Measurements from ENCODE around the gene NUP210. TPM values are rescaled to one million over a fixed set of nuclear protein-coding genes. Genes with fewer than 3 reads are reported as not detected.

Gene NUP210
- total and polyA plus RNA-seq, 2 of the 13 experiments (the other 11 are each of a cell fraction or from before 2014, with no cell fraction given) = 31.6 to 35.2 TPM

DNA sequence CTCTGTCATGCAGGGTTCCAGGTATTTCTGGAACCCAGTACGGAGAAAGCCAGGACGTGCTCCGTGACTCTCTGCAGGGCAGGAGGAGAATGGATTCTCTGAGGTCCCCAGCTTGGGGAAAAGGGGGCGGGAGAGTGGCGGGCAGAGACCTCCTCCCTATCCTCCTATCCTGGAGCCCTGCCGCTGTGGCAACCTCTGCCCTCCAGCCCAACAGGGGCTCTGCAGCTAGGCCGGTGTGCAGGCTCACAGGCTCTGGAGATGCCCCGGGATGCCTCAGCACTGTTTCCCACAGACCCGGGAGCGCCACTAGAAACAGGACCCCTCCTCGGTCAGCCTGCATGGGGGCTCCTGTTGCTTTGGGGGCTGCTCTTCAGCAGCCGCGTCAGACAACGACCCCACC, 43.1 kb downstream of the NUP210 start:
- BruUV-seq (replicated peaks) = no TSS peak
- Histone ChIP-seq H3K27me3 (ENCODE audit: control insufficient read depth in 1 of 2, insufficient read depth in 2 of 2, low read length in 2 of 2) (no peaks in the 10 kb centered on the region), H3K36me3 (replicated peaks in 1 of 2; ENCODE audit: control insufficient read depth in 1 of 2, insufficient read depth in 2 of 2, low read length in 2 of 2) (peaks cover 38 to 93% of the 10 kb centered on the region in 2 experiments), H2AFZ (ENCODE audit: low read length) (no peak overlapping the region), H3K27ac (ENCODE audit: extremely low read length, insufficient read depth, low read length) (no peak overlapping the region), H3K79me2 (ENCODE audit: insufficient read depth, low read length) (no peaks in the 10 kb centered on the region), H4K20me1 (ENCODE audit: insufficient read depth, low read length) (no peaks in the 10 kb centered on the region), H3K4me2 (ENCODE audit: low read depth, low read length) (no peak overlapping the region), H3K9ac (ENCODE audit: insufficient read depth, low read depth, low read length) (no peak overlapping the region), H3K9me3 (ENCODE audit: low read length) (no peaks in the 10 kb centered on the region), H3K4me3 (replicated peaks in 1 of 3; ENCODE audit: insufficient read depth in 1 of 3, low read depth in 2 of 3, low read length in 3 of 3) (no peak overlapping the region), H3K4me1 (ENCODE audit: insufficient read depth, low read length) (no peaks in the 10 kb centered on the region)
- in situ Hi-C loops (cut with HindIII; ENCODE audit: extremely low pct_ligation_motif_present, low pct_unique_long_range_greater_than_20kb) = no loop called here
- CTCF ChIA-PET (ENCODE audit: low intra/inter-chr PET ratio, low total read pairs) = no interaction called here
- FAIRE-seq (no peak), DNase-seq (ENCODE audit: low spot score) (no peak), ATAC-seq (no peak)
- TF ChIP-seq ARNT2 (CRISPR knock-in tag; IDR thresholded peaks at IDR 0.05; ENCODE audit: low read depth) (no peak), RAD21 (CRISPR knock-in tag; IDR thresholded peaks at IDR 0.05) (no peak), FOXM1 (CRISPR knock-in tag; IDR thresholded peaks at IDR 0.05) (no peak), GABPA (IDR thresholded peaks at IDR 0.05; ENCODE audit: low read depth, low read length) (no peak), GABPA (CRISPR knock-in tag; IDR thresholded peaks at IDR 0.05; ENCODE audit: low read depth) (no peak), PHF5A (CRISPR knock-in tag; IDR thresholded peaks at IDR 0.05; ENCODE audit: low read depth, unreplicated experiment) (no peak), PAWR (CRISPR knock-in tag; IDR thresholded peaks at IDR 0.05; ENCODE audit: borderline replicate concordance) (no peak), KAT7 (CRISPR knock-in tag; IDR thresholded peaks at IDR 0.05; ENCODE audit: borderline replicate concordance) (no peak), ZNF580 (CRISPR knock-in tag; IDR thresholded peaks at IDR 0.05; ENCODE audit: borderline replicate concordance, low read depth) (no peak)
- intact Hi-C loops (cut with micrococcal nuclease; ENCODE audit: unreplicated experiment) = no loop called here
- POLR2A ChIA-PET = no interaction called here
- 100% methylated on average over 12 of the region's 14 CpGs for WGBS (ENCODE audit: low lambda C conversion rate)

DNA sequence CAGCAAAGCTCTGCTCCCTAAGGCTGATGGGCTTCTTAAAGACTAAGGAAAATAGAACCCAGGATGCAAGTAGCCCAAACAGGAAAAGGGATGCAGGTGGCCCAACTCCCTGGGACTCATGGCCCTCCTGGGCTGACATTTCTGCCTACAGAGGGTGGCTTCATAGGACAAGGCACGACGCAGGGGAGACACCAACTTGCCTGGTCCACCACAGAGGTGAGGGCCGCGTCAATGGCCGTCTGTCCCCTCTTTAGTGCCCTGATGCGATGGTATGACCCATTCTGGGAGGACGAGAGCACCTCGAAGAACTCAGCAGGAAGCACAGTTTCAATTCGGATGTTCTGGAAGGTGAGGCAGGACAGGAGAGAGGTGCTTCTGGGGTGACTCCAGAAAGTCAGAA, 44.0 kb downstream of the NUP210 start:
- 100% methylated on average over 4 of the region's 9 CpGs for WGBS (ENCODE audit: low lambda C conversion rate)
- CTCF ChIA-PET (ENCODE audit: low intra/inter-chr PET ratio, low total read pairs) = no interaction called here

More for the DNA sequence above, 44.0 kb downstream of the NUP210 start:
- no peak for FAIRE-seq
- Histone ChIP-seq H4K20me1 (ENCODE audit: insufficient read depth, low read length) (no peaks in the 10 kb centered on the region), H3K9ac (ENCODE audit: insufficient read depth, low read depth, low read length) (no peak overlapping the region), H3K4me3 (replicated peaks in 1 of 3; ENCODE audit: insufficient read depth in 1 of 3, low read depth in 2 of 3, low read length in 3 of 3) (no peak overlapping the region), H2AFZ (ENCODE audit: low read length) (no peak overlapping the region), H3K36me3 (replicated peaks in 1 of 2; ENCODE audit: control insufficient read depth in 1 of 2, insufficient read depth in 2 of 2, low read length in 2 of 2) (peaks cover 38 to 94% of the 10 kb centered on the region in 2 experiments), H3K27me3 (ENCODE audit: control insufficient read depth in 1 of 2, insufficient read depth in 2 of 2, low read length in 2 of 2) (no peaks in the 10 kb centered on the region), H3K79me2 (ENCODE audit: insufficient read depth, low read length) (no peaks in the 10 kb centered on the region), H3K9me3 (ENCODE audit: low read length) (no peaks in the 10 kb centered on the region), H3K4me2 (ENCODE audit: low read depth, low read length) (no peak overlapping the region), H3K27ac (ENCODE audit: extremely low read length, insufficient read depth, low read length) (no peak overlapping the region), H3K4me1 (ENCODE audit: insufficient read depth, low read length) (no peaks in the 10 kb centered on the region)
- no peak for ATAC-seq
- in situ Hi-C loops (cut with HindIII; ENCODE audit: extremely low pct_ligation_motif_present, low pct_unique_long_range_greater_than_20kb) (no loop called here), intact Hi-C loops (cut with micrococcal nuclease; ENCODE audit: unreplicated experiment) (no loop called here)
- TF ChIP-seq ZNF530 (CRISPR knock-in tag; IDR thresholded peaks at IDR 0.05; ENCODE audit: low read depth) (no peak), ZBTB7A (CRISPR knock-in tag; IDR thresholded peaks at IDR 0.05) (no peak), ZFX (CRISPR knock-in tag; IDR thresholded peaks at IDR 0.05; ENCODE audit: low read depth) (no peak), KAT7 (CRISPR knock-in tag; IDR thresholded peaks at IDR 0.05; ENCODE audit: borderline replicate concordance) (no peak), MIER2 (CRISPR knock-in tag; IDR thresholded peaks at IDR 0.05) (no peak), ZNF75D (CRISPR knock-in tag; IDR thresholded peaks at IDR 0.05; ENCODE audit: borderline replicate concordance) (no peak), KLF6 (CRISPR knock-in tag; IDR thresholded peaks at IDR 0.05) (no peak), ZNF282 (IDR thresholded peaks at IDR 0.05; ENCODE audit: partially characterized antibody) (no peak), HNRNPH1 (optimal IDR thresholded peaks at IDR 0.05; ENCODE audit: low read depth, low read length) (no peak), RFX3 (CRISPR knock-in tag; IDR thresholded peaks at IDR 0.05) (no peak), TOE1 (CRISPR knock-in tag; IDR thresholded peaks at IDR 0.05) (no peak), SYNCRIP (IDR thresholded peaks at IDR 0.05; ENCODE audit: insufficient read depth, low read depth, low read length) (no peak)
- TF ChIP-seq, protein P1, sequence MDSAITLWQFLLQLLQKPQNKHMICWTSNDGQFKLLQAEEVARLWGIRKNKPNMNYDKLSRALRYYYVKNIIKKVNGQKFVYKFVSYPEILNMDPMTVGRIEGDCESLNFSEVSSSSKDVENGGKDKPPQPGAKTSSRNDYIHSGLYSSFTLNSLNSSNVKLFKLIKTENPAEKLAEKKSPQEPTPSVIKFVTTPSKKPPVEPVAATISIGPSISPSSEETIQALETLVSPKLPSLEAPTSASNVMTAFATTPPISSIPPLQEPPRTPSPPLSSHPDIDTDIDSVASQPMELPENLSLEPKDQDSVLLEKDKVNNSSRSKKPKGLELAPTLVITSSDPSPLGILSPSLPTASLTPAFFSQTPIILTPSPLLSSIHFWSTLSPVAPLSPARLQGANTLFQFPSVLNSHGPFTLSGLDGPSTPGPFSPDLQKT (CRISPR knock-in tag; IDR thresholded peaks at IDR 0.05; ENCODE audit: borderline replicate concordance) = no peak
- no peak for DNase-seq (ENCODE audit: low spot score)
- POLR2A ChIA-PET = no interaction called here
- BruUV-seq (replicated peaks) = no TSS peak

Measured in HepG2 (cell line).